GM21825 (cell line): ENCODE data around the gene BRAT1.
A peak's percentile ranks its signal among the peaks of the same experiment; 100 is the strongest.
"Not testable (repeated sequence)": the region's sequence is repeated elsewhere in the genome, so short reads cannot be mapped to it uniquely, and the experiment has no call there.

Experiments
- ATAC-seq: cut with Tn5 transposase; IDR thresholded peaks from one replicate; pipeline ENCODE4 v1.9.1; 2021; ENCODE audit warnings: mild to moderate bottlenecking, moderate library complexity; ENCODE audit not compliant: unreplicated experiment

The BRAT1 gene

GRCh38 chr7:2539031-2539911 lies 16.1 kb downstream of the BRAT1 start:
- no peak for ATAC-seq

GRCh38 chr7:2537981-2538851 lies 17.1 kb downstream of the BRAT1 start:
- no peak for ATAC-seq

GRCh38 chr7:2535872-2536627 lies 19.3 kb downstream of the BRAT1 start:
- ATAC-seq: not testable (repeated sequence)

- not testable (repeated sequence) for ATAC-seq
Measured at GRCh38 chr7:2534214-2534613, 21.1 kb downstream of the BRAT1 start.

GRCh38 chr7:2533566-2533965 lies 21.8 kb downstream of the BRAT1 start:
- ATAC-seq: not testable (repeated sequence)

GRCh38 chr7:2532816-2533215 lies 22.5 kb downstream of the BRAT1 start:
- ATAC-seq: not testable (repeated sequence)

GRCh38 chr7:2532199-2532772 lies 23.0 kb downstream of the BRAT1 start:
- ATAC-seq: not testable (repeated sequence)

- not testable (repeated sequence) for ATAC-seq
Measured at GRCh38 chr7:2531796-2532110, 23.6 kb downstream of the BRAT1 start.

- not testable (repeated sequence) for ATAC-seq
Measured at GRCh38 chr7:2530994-2531795, 24.1 kb downstream of the BRAT1 start.

GRCh38 chr7:2530071-2530987 lies 25.0 kb downstream of the BRAT1 start:
- ATAC-seq: peak; percentile 46

GRCh38 chr7:2529161-2530070 lies 25.9 kb downstream of the BRAT1 start:
- peak; percentile 41 for ATAC-seq

- ATAC-seq: peak; percentile 0
Measured at GRCh38 chr7:2528481-2529095, 26.7 kb downstream of the BRAT1 start.

- no peak for ATAC-seq
Measured at GRCh38 chr7:2527505-2528467, 27.5 kb downstream of the BRAT1 start.

- no peak for ATAC-seq
Measured at GRCh38 chr7:2526659-2527504, 28.4 kb downstream of the BRAT1 start.
